ENCODE data around the gene CARMIL1.

CARMIL1 gene

GRCh38 chr6:25340431-25341202 is 61.4 kb downstream of the CARMIL1 start:
- no peak for FAIRE-seq

- FAIRE-seq, result no peak
Observed at GRCh38 chr6:25341203-25341552, 62.0 kb downstream of the CARMIL1 start.

GRCh38 chr6:25341923-25342619 is 62.9 kb downstream of the CARMIL1 start:
- FAIRE-seq, result no peak

GRCh38 chr6:25342802-25343201 is 63.6 kb downstream of the CARMIL1 start:
- FAIRE-seq, result no peak

GRCh38 chr6:25343984-25344383 is 64.8 kb downstream of the CARMIL1 start:
- no peak for FAIRE-seq

- no peak for FAIRE-seq
Observed at GRCh38 chr6:25344827-25345226, 65.7 kb downstream of the CARMIL1 start.

GRCh38 chr6:25346064-25346463 is 66.9 kb downstream of the CARMIL1 start:
- no peak for FAIRE-seq

GRCh38 chr6:25350573-25350972 is 71.4 kb downstream of the CARMIL1 start:
- FAIRE-seq, result no peak

GRCh38 chr6:25351485-25351884 is 72.3 kb downstream of the CARMIL1 start:
- no peak for FAIRE-seq

- no peak for FAIRE-seq
Observed at GRCh38 chr6:25352285-25352684, 73.1 kb downstream of the CARMIL1 start.

- FAIRE-seq, result no peak
Observed at GRCh38 chr6:25354078-25354932, 75.1 kb downstream of the CARMIL1 start.

GRCh38 chr6:25359191-25359861 is 80.2 kb downstream of the CARMIL1 start:
- FAIRE-seq, result no peak

- FAIRE-seq, result no peak
Observed at GRCh38 chr6:25359891-25360290, 80.7 kb downstream of the CARMIL1 start.

- no peak for FAIRE-seq
Observed at GRCh38 chr6:25360621-25361020, 81.4 kb downstream of the CARMIL1 start.

- FAIRE-seq, result no peak
Observed at GRCh38 chr6:25363427-25363826, 84.3 kb downstream of the CARMIL1 start.

GRCh38 chr6:25365154-25365553 is 86.0 kb downstream of the CARMIL1 start:
- FAIRE-seq, result no peak

- no peak for FAIRE-seq
Observed at GRCh38 chr6:25366903-25367545, 87.8 kb downstream of the CARMIL1 start.

- FAIRE-seq, result no peak
Observed at GRCh38 chr6:25369036-25369432, 89.9 kb downstream of the CARMIL1 start.

- no peak for FAIRE-seq
Observed at GRCh38 chr6:25369433-25370177, 90.4 kb downstream of the CARMIL1 start.

GRCh38 chr6:25370178-25371036 is 91.2 kb downstream of the CARMIL1 start:
- no peak for FAIRE-seq

- no peak for FAIRE-seq
Observed at GRCh38 chr6:25371037-25371347, 91.8 kb downstream of the CARMIL1 start.

All from TTC549 (cell line).